ENCODE data around the gene CDCA8. TPM values are rescaled to one million over a fixed set of nuclear protein-coding genes. Genes with fewer than 3 reads are reported as not detected.

Gene CDCA8
- total and polyA plus RNA-seq, 2 of the 8 experiments (the other 6 are each of a cell fraction or from before 2014, with no cell fraction given), result 43.9 to 46.2 TPM

GRCh38 chr1:37726751-37727585, 34.7 kb downstream of the CDCA8 start (continued):
- TF ChIP-seq TBP (IDR thresholded peaks at IDR 0.05; ENCODE audit: low read depth, low read length), result no peak
- TF ChIP-seq TAF7 (optimal IDR thresholded peaks at IDR 0.05; ENCODE audit: borderline replicate concordance, low read depth, low read length), result no peak

Data from H1 (cell line).